DOHH2 (cell line): ENCODE results near the gene KANK4.

Source experiments
- H3F3A ChIP-seq: fragments of 200-600 bp; sonication (generic), shearing (Covaris generic); 2 replicates; pipeline ENCODE4 v1.6.0; 2016; ENCODE audit warnings: antibody characterized with exemption, mild to moderate bottlenecking; ENCODE audit not compliant: control insufficient read depth, insufficient read depth
- H3K27ac ChIP-seq: fragments of 200-600 bp; sonication (generic); 2 replicates; pipeline ENCODE4 v1.5.1; 2014; ENCODE audit warnings: low read depth, mild to moderate bottlenecking, low read length, moderate library complexity
- H3K27me3 ChIP-seq: fragments of 200-600 bp; sonication (generic); 2 replicates; pipeline ENCODE4 v1.6.1; 2014; ENCODE audit warnings: mild to moderate bottlenecking, low read length, mixed read lengths; ENCODE audit not compliant: control insufficient read depth
- H3K36me3 ChIP-seq: fragments of 200-600 bp; sonication (generic); 2 replicates; pipeline ENCODE4 v1.6.1; 2014; ENCODE audit warnings: mild to moderate bottlenecking, low read length, moderate library complexity, mixed read lengths; ENCODE audit not compliant: control insufficient read depth
- H3K4me1 ChIP-seq: fragments of 200-600 bp; sonication (generic); 2 replicates; pipeline ENCODE4 v1.6.1; 2014; ENCODE audit warnings: mild to moderate bottlenecking, low read length, mixed read lengths; ENCODE audit not compliant: control insufficient read depth
- H3K4me2 ChIP-seq: fragments of 200-600 bp; sonication (generic); 2 replicates; pipeline ENCODE4 v1.6.0; 2014; ENCODE audit warnings: mild to moderate bottlenecking, low read length, moderate library complexity
- H3K4me3 ChIP-seq: fragments of 200-600 bp; sonication (generic); 2 replicates; pipeline ENCODE4 v1.5.1; 2014; ENCODE audit warnings: mild to moderate bottlenecking, low read length, mixed read lengths
- H3K79me2 ChIP-seq: fragments of 200-600 bp; sonication (generic); 2 replicates; pipeline ENCODE4 v1.6.1; 2014; ENCODE audit warnings: mild to moderate bottlenecking, low read length, mixed read lengths; ENCODE audit not compliant: control insufficient read depth
- H3K9me2 ChIP-seq: fragments of 200-600 bp; sonication (generic); replicated peaks from 2 replicates; pipeline ENCODE4 v1.6.1; 2014; ENCODE audit warnings: mild to moderate bottlenecking, low read length, mixed read lengths; ENCODE audit not compliant: control insufficient read depth
- H3K9me3 ChIP-seq: fragments of 200-600 bp; sonication (generic); 2 replicates; pipeline ENCODE4 v1.6.1; 2014; ENCODE audit warnings: antibody characterized with exemption, low read length, mixed read lengths; ENCODE audit not compliant: control insufficient read depth, insufficient read depth
- H4K20me1 ChIP-seq: fragments of 200-600 bp; sonication (generic); 2 replicates; pipeline ENCODE4 v1.6.0; 2014; ENCODE audit warnings: low read depth, mild to moderate bottlenecking, antibody characterized with exemption, low read length, moderate library complexity; ENCODE audit not compliant: control insufficient read depth, insufficient read depth
- CTCF ChIP-seq: fragments of 200-600 bp; sonication (generic); IDR thresholded peaks from one replicate; pipeline ENCODE4 v1.5.1; 2014; ENCODE audit warnings: antibody characterized with exemption, mild to moderate bottlenecking, low read depth, low read length; ENCODE audit not compliant: poor library complexity, severe bottlenecking
- EZH2phosphoT487 ChIP-seq: fragments of 200-600 bp; sonication (generic); IDR thresholded peaks from 2 replicates; pipeline ENCODE4 v1.6.1; 2017; ENCODE audit warnings: borderline replicate concordance, mild to moderate bottlenecking, antibody characterized with exemption, low read length, moderate library complexity, mixed read lengths

KANK4 gene

GRCh38 chr1:62208087-62208486 is 111.1 kb downstream of the KANK4 start:
- Histone ChIP-seq H3K9me2 (no peaks in the 10 kb centered on the region), H3K36me3 (no peaks in the 10 kb centered on the region), H3K4me1 (no peaks in the 10 kb centered on the region), H3K9me3 (peaks cover 3% of the 10 kb centered on the region; the same call in 1 of the 2 replicates), H3F3A (no peaks in the 10 kb centered on the region), H4K20me1 (no peaks in the 10 kb centered on the region), H3K27ac (no peak overlapping the region), H3K4me2 (no peak overlapping the region), H3K79me2 (no peaks in the 10 kb centered on the region), H3K4me3 (no peak overlapping the region), H3K27me3 (no peaks in the 10 kb centered on the region)
- TF ChIP-seq CTCF (no peak), EZH2phosphoT487 (no peak)

- H3K36me3 ChIP-seq, result no peaks in the 10 kb centered on the region
- no peak for TF ChIP-seq EZH2phosphoT487
- TF ChIP-seq CTCF, result no peak
- H3K27me3 ChIP-seq, result no peaks in the 10 kb centered on the region
- H3K9me2 ChIP-seq, result no peaks in the 10 kb centered on the region
- no peak overlapping the region for H3K4me3 ChIP-seq
- H3K79me2 ChIP-seq, result no peaks in the 10 kb centered on the region
- H3K27ac ChIP-seq, result no peak overlapping the region
- H3K4me2 ChIP-seq, result no peak overlapping the region
- no peaks in the 10 kb centered on the region for H3K4me1 ChIP-seq
- H3K9me3 ChIP-seq, result peaks cover 3% of the 10 kb centered on the region; the same call in 1 of the 2 replicates
- H3F3A ChIP-seq, result no peaks in the 10 kb centered on the region
- no peaks in the 10 kb centered on the region for H4K20me1 ChIP-seq
Measured at GRCh38 chr1:62207187-62207586, 112.0 kb downstream of the KANK4 start.

- H3K36me3 ChIP-seq, result no peaks in the 10 kb centered on the region
- no peaks in the 10 kb centered on the region for H3K9me3 ChIP-seq
- no peaks in the 10 kb centered on the region for H3K79me2 ChIP-seq
- no peak overlapping the region for H3K4me2 ChIP-seq
- H3K9me2 ChIP-seq, result no peaks in the 10 kb centered on the region
- TF ChIP-seq EZH2phosphoT487, result no peak
- TF ChIP-seq CTCF, result no peak
- no peaks in the 10 kb centered on the region for H3F3A ChIP-seq
- H3K4me3 ChIP-seq, result no peak overlapping the region
- H4K20me1 ChIP-seq, result no peaks in the 10 kb centered on the region
- no peaks in the 10 kb centered on the region for H3K4me1 ChIP-seq
- H3K27me3 ChIP-seq, result no peaks in the 10 kb centered on the region
- no peak overlapping the region for H3K27ac ChIP-seq
Measured at GRCh38 chr1:62198781-62199125, 120.5 kb downstream of the KANK4 start.
